ENCODE results near the gene CALML4.

DNA sequence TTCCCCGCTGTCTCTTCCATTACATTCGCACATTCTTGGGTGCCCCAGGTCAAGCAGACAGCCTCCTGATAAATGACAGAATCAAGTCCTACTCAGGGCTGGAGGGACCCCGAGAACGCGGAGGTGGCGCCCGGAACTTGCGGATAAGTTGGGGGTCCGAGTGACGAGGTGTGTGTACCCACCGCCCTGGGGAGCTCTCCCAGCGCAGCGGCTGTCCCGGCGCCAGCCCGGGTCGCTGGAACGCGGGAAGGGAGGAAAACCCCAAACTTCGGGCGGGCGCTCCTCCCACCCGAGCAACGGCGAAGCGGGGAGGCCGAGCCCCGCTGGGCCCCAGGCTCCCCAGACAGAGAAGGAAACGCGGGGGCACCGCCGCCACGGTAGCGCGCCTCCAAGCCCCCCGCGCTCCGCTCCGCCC, 23.8 kb upstream of the CALML4 start:
- TF ChIP-seq, protein P1, sequence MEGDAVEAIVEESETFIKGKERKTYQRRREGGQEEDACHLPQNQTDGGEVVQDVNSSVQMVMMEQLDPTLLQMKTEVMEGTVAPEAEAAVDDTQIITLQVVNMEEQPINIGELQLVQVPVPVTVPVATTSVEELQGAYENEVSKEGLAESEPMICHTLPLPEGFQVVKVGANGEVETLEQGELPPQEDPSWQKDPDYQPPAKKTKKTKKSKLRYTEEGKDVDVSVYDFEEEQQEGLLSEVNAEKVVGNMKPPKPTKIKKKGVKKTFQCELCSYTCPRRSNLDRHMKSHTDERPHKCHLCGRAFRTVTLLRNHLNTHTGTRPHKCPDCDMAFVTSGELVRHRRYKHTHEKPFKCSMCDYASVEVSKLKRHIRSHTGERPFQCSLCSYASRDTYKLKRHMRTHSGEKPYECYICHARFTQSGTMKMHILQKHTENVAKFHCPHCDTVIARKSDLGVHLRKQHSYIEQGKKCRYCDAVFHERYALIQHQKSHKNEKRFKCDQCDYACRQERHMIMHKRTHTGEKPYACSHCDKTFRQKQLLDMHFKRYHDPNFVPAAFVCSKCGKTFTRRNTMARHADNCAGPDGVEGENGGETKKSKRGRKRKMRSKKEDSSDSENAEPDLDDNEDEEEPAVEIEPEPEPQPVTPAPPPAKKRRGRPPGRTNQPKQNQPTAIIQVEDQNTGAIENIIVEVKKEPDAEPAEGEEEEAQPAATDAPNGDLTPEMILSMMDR (optimal IDR thresholded peaks at IDR 0.05 in 1 of 3, IDR thresholded peaks at IDR 0.05 in 1 of 3, conservative IDR thresholded peaks at IDR 0.05 in 1 of 3; ENCODE audit: extremely low read depth in 1 of 3, insufficient read depth in 2 of 3, low read length in 3 of 3): no peak
- TF ChIP-seq EZH2 (IDR thresholded peaks at IDR 0.05; ENCODE audit: low read length): no peak

Measured in keratinocyte (primary cell).